Cortex of kidney (tissue), 1 donor: Measurements from ENCODE around the gene SPSB2.
"Not testable (repeated sequence)": the region's sequence is repeated elsewhere in the genome, so short reads cannot be mapped to it uniquely, and the experiment has no call there.

ENCODE experiments used
- DNase-seq: peaks from one replicate; lab custom pipeline; 2025; lab: John Stamatoyannopoulos, UW

The SPSB2 gene

GRCh38 chr12:6899837-6900519 lies 26.9 kb upstream of the SPSB2 start:
- DNase-seq = no peak

DNA sequence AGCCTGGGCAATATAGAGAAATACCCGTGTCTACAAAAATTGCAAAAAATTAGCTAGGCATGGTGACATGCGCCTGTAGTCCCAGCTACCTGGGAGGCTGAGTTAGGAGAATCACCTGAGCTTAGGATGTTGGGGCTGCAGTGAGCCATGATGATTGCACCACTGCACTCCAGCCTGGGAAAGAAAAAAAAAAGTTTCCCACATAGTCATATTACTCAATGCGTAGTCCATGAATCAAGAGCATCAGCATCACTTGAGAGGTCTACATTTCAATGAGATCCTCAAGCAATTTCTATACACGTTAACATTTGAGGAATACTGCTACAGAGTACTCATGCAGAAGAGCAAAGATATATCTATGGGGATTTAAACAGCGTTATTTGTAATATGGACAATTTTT lies 26.3 kb upstream of the SPSB2 start:
- no peak for DNase-seq

DNA sequence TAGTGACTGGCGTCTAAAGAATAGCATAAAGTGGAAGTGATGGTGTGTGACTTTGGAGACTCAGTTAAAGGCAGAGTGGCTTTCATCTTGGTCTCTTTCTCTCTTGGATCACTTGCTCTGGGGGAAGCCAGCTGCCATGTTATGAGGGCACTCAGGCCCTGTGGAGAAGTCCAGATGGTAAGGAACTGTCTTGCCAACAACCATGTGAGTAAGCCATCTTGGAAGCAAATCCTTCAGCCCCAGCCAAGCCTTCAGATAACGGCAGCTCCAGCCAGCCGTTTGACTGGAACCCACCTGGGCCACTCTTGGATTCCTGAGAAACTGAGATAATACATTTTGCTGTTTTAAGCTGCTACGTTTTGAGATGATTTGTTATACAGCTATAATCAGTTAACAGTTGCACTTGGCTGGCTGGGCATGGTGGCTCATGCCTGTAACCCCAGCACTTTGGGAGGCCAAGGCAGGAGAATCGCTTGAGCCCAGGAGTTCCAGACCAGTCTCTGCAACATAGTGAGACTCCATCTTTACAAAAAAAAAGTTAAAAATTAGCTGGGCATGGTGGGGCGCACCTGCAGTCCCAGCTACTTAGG lies 23.8 kb upstream of the SPSB2 start:
- no peak for DNase-seq

DNA sequence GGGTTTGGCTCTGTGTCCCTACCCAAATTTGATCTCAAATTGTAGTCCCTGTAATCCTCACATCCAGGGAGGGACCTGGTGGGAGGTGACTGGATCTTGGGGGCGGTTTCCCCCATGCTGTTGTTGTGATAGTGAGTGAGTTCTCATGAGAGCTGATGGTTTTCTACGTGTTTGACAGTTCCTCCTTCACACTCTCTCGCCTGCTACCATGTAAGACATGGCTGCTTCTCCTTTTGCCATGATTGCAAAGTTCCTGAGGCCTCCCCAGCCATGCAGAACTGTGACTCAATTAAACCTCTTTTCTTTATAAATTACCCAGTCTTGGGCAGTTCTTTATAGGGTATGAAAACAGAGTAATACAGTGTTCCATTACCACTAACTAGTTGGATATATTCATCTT lies 21.2 kb upstream of the SPSB2 start:
- DNase-seq = no peak

- not testable (repeated sequence) for DNase-seq
Measured at GRCh38 chr12:6892683-6893082, 19.6 kb upstream of the SPSB2 start.

DNA sequence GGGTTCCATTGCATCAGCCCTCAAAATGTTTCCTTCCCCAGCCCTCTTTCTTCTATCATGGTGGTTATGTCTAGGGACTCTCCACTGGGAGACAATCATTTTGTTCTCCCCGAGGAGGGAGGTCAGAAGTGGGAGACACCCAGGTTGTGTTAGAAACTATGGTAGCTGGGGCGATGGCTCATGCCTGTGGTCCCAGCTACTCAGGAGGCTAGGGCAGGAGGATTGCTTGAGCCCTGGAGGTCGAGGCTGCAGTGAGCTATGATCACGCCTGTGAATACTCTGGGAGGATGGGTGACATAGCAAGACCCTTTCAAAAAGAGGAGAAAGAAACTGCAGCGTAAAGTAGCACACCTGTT lies 18.5 kb upstream of the SPSB2 start:
- DNase-seq = no peak

GRCh38 chr12:6890789-6891645 lies 17.9 kb upstream of the SPSB2 start:
- DNase-seq = peak; percentile 81

DNA sequence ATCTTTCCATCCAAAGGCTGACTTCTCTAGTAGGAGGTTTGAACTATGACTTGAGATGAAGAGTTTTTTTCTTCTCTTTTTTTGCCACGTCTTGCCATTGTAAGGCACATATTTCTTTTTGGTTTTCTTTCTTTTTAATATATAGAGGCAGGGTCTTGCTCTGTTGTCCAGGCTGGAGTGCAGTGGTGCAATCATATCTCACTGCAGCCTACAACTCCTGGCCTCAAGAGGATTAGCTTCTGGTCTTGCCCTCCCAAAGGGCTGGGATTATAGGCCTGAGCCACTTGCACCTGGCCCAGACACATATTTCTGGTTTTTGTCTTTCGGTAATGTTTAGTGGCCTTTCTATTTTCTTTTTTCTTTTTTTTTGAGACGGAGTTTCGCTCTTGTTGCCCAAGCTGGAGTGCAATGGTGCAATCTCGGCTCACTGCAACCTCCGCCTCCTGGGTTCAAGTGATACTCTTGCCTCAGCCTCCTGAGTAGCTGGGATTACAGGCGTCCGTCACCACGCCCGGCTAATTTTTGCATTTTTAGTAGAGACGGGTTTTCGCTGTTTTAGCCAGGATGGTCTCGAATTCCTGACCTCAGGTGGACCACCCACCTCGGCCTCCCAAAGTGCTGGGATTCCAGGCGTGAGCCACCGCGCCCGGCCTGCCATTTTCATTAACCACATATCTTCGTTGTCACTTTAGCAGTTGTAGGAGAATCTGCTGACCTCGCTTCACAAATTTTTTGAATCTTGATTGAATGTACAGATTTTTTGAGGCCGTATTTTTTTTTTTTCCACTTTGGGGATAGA lies 16.9 kb upstream of the SPSB2 start:
- not testable (repeated sequence) for DNase-seq

DNA sequence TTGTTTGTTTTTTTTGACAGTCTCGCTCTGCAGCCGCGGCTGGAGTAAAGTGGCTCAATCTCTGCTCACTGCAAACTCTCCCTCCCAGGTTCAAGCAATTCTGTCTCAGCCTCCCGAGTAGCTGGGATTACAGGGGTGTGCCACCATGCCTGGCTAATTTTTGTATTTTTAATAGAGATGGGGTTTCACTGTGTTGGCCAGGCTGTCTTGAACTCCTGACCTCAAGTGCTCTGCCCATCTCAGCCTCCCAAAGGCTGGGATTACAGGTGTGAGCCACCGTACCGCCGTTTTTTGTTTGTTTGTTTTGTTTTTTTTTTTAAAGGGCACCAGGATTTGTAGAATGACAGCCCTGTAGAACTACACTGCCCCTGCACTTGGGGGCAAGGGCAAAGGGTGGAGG lies 15.7 kb upstream of the SPSB2 start:
- DNase-seq = not testable (repeated sequence)

DNA sequence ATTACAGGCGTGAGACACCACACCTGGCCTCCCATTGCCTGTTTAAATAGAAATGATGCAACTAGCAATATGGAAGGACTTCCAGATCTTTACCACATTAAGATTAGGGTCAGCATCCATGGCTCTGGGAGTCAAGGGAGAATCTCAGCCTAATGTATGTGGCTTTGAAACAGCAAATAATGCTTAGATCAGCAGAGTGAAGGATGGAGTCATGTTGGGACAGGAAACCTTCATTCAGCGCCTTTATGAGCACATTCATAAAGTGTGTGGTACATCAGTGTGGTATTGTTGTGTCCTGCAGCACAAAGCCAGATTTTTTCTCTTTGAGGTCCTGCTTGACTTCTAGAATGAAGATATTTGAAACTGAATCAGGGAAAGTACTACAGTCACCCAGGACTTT lies 15.3 kb upstream of the SPSB2 start:
- DNase-seq = no peak

DNA sequence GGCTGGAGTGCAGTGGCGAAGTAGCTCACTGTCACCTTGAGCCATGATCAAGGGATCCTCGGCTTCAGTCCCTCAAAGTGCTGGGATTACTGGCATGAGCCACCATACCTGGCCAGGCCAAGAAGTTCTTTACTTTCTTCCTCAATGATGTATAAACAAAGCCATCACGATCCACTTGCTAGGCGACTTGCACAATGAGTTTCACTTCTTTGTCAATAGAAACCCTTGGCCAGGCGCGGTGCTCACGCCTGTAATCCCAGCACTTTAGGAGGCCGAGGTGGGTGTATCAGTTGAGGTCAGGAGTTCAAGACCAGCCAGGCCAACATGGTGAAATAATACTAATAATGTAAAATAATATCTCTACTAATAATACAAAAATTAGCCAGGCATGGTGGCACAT lies 14.4 kb upstream of the SPSB2 start:
- DNase-seq = no peak

DNA sequence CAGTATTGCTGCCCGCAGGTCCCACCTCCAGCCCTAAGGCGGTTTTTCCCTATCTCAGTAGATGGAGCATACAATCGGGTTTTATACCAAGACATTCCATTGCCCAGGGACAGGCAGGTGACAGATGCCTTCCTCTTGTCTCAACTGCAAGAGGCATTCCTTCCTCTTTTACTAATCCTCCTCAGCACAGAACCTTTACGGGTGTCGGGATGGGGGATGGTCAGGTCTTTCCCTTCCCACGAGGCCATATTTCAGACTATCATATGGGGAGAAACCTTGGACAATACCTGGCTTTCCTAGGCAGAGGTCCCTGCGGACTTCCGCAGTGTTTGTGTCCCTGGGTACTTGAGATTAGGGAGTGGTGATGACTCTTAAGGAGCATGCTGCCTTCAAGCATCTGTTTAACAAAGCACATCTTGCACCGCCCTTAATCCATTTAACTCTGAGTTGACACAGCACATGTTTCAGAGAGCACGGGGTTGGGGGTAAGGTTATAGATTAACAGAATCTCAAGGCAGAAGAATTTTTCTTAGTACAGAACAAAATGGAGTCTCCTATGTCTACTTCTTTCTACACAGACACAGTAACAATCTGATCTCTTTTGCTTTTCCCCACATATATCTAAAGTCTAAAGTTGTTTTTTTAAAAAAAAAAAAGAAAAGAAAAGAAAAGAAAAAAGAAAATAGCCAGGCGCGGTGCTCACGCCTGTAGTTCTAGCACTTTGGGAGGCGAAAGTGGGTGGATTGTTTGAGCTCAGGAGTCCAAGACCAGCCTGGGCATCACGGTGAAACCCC lies 13.3 kb upstream of the SPSB2 start:
- DNase-seq = not testable (repeated sequence)

DNA sequence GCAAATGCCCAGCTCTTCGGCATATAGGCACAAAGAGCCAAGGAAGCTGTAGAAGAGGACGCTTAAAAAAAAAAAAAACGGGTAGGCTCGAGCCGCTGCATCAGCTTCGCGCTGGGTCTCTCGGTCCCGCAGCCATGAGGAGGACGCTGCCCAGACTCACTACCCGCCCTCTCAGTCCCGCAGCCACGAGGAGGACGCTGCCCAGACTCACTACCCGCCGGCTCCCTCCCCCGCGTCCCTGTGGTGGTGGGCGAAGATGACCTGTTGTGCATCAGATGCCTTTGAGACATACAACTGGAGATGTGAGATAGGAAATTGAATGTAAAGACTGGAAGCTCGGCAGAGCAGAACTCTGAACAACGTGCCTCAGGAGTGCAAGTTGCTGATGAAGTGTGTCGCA lies 11.4 kb upstream of the SPSB2 start:
- DNase-seq = no peak

GRCh38 chr12:6883683-6884082 lies 10.6 kb upstream of the SPSB2 start:
- no peak for DNase-seq

DNA sequence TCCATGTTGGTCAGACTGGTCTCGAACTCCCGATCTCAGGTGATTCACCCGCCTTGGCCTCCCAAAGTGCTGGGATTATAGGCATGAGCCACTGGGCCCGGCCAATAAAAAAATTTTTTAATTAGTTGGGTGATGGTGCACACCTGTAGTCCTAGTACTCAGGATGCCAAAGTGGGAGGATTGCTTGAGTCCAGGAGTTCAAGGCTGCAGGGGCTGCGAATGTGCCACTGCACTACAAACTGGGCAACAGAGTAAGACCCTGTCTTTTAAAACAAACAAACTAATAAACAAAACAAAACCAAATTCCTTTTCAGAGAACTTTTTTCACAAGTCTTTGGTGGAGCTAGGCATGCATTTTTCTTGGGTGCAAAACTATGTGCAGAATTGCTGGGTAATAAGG lies 10.1 kb upstream of the SPSB2 start:
- no peak for DNase-seq

- DNase-seq = not testable (repeated sequence)
Measured at GRCh38 chr12:6879824-6880223, 6.7 kb upstream of the SPSB2 start.

DNA sequence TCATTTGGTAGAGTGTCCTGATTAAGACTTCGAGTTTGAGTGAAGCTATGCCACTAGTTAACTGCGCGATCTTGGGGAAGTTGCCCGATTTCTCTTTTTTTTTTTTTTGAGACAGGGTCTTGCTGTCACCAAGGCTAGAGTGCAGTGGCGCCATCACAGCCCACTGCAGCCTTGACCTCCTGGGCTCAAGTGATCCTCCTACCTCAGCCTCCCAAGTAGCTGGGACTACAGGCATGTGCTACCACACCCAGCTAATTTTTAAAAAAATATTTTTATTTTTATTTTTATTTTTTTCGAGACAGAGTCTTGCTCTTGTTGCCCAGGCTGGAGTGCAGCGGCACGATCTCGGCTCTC lies 889 bp upstream of the SPSB2 start:
- not testable (repeated sequence) for DNase-seq

DNA sequence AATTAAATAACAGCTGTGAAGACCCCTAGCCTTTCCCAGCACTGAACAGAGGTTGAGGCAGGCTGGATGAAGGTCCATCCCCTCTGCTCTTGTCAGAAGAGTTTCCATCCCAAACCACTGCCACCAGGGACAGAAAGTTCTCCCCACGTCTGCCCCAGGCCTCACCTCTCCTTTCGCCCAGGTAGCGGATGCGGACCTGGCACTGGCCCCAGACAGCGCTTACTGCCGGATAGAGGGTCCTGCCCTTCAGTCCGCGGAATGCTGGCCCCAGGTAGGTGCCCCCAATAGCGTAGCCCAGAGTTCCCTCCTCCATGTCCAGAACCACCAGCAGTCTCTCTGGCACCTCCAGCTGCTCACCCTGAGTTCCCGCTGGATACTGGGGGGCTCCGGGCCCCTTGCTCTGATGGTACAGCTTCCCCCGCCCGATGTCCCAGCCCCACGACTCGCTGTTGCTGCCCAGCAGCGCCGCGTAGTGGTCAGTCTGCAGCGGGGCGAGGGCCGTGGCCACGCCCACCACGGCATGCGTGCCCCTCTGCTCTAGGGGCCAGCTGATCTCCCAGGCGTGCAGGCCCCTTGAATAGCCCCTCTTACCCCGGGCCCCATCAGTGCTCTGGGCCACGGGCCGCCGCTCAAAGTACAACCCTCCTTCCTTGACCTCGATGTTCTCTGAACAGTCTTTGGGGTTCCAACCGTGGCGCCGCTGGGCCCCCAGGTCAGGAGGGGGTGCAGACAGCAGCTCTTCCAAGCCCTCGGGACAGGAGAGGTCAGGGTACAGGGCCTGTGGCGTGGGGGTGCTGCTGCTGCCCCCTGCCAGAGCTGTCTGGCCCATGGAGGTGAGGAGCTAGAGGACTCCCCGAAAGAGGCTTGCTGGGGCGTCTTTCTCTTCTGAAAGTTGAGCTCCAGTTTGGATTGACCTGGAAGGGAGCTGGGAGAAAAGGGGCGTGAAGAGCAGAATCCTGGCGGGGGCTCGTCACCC lies 742 bp downstream of the SPSB2 start:
- no peak for DNase-seq

- no peak for DNase-seq
Measured at GRCh38 chr12:6871052-6871957, 1.8 kb downstream of the SPSB2 start.
